ENCODE data around the gene C10orf120.

The C10orf120 gene

DNA sequence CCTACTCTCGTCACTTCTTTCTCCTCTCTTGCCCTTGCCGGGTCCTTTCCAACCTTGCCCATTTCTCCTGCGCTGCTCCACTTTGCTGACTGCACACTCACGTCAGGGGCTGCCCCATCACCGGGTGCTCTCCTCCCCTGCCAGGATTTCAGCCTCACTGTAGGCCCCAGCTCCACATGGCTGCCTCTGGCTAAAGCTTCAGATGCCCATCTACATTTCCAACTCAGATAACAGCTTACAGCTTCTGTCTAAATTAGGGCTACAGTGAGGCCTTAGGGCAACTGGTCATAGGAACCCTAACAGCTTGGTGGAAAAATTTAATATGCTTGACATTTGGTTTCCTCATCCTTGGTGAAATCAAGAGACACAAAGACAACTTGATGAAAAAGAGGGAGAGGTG is 25.9 kb downstream of the C10orf120 start:
- Histone ChIP-seq H3K9me3 (ENCODE audit: insufficient read depth, low read depth, low read length) (no peaks in the 10 kb centered on the region), H3K27me3 (ENCODE audit: insufficient read depth, low read length) (no peaks in the 10 kb centered on the region), H3K4me1 (ENCODE audit: insufficient read depth, low read length) (no peaks in the 10 kb centered on the region), H3K36me3 (ENCODE audit: insufficient read depth, low read length) (no peaks in the 10 kb centered on the region), H3K4me3 (ENCODE audit: low read length) (no peak overlapping the region), H3K27ac (ENCODE audit: low read depth, low read length) (no peak overlapping the region), H3K9ac (ENCODE audit: low read depth, low read length) (no peak overlapping the region)
- WGBS, result 94% methylated on average over 5 of the region's 5 CpGs

DNA sequence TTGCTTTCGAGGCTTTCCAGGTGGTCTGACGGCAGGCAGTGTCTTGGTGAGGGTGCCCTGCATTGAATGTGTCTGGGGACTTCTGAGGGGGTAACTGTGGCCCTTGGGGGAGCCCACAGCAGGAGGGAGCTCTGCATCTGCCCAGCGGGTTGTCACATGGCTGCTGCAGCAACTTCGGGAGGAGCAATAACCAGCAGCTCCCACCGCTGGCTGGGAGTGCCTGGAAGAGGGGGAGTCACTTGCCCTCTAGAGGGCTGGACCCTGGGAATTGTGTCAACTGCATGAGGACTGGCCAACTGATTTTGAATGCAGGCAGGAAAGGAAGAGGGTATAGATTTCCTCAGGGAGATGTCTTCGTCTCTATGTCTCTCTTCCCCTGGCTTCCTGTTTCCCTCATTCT is 26.4 kb downstream of the C10orf120 start:
- no peak overlapping the region for H3K9ac ChIP-seq (ENCODE audit: low read depth, low read length)
- H3K9me3 ChIP-seq (ENCODE audit: insufficient read depth, low read depth, low read length), result no peaks in the 10 kb centered on the region
- H3K27me3 ChIP-seq (ENCODE audit: insufficient read depth, low read length), result no peaks in the 10 kb centered on the region
- no peak overlapping the region for H3K4me3 ChIP-seq (ENCODE audit: low read length)
- H3K27ac ChIP-seq (ENCODE audit: low read depth, low read length), result no peak overlapping the region
- H3K4me1 ChIP-seq (ENCODE audit: insufficient read depth, low read length), result no peaks in the 10 kb centered on the region
- 83% methylated on average over 6 of the region's 6 CpGs for WGBS
- H3K36me3 ChIP-seq (ENCODE audit: insufficient read depth, low read length), result no peaks in the 10 kb centered on the region

DNA sequence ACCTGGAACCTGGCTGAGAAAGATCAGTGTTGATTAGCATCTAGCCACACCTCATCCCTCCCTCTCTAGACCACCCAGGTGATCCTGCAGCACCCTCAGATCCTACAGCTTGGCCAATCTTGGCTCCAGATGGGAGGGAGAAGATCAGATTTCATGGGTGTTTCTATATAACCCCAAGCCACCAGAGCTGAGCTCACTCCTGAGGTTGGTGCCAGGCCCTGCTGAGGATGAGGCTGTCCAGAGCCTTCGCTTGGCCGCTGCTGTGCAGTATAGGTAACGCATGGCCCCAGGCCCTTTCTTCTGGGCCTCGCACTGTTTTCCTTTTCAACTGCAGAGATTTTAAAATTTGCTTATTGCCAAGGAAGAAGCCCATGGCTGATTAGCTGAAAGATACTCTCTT is 27.0 kb downstream of the C10orf120 start:
- WGBS, result 98% methylated on average over 4 of the region's 4 CpGs
- Histone ChIP-seq H3K9me3 (ENCODE audit: insufficient read depth, low read depth, low read length) (no peaks in the 10 kb centered on the region), H3K4me1 (ENCODE audit: insufficient read depth, low read length) (no peaks in the 10 kb centered on the region), H3K36me3 (ENCODE audit: insufficient read depth, low read length) (no peaks in the 10 kb centered on the region), H3K9ac (ENCODE audit: low read depth, low read length) (no peak overlapping the region), H3K27me3 (ENCODE audit: insufficient read depth, low read length) (no peaks in the 10 kb centered on the region), H3K4me3 (ENCODE audit: low read length) (no peak overlapping the region), H3K27ac (ENCODE audit: low read depth, low read length) (no peak overlapping the region)

DNA sequence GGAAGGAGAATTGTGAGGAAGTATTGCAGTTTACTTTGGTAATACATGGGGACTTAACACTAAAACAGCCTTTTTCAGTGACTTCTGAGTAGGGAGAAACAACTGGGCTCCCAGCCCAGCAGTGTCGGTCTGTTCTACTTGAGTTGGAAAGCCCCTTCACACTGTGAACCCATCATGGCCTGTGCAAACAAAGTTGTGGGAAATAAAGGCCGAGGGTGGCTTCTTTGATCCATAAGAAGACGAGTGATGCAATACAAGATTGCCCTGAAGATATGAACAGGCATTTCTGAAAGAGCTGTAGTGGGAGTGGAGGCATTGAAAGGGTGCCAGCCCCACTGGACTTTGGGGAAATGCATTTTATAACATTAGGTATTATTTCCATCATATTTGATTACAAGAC is 28.3 kb downstream of the C10orf120 start:
- Histone ChIP-seq H3K9me3 (ENCODE audit: insufficient read depth, low read depth, low read length) (no peaks in the 10 kb centered on the region), H3K4me1 (ENCODE audit: insufficient read depth, low read length) (no peaks in the 10 kb centered on the region), H3K9ac (ENCODE audit: low read depth, low read length) (no peak overlapping the region), H3K27ac (ENCODE audit: low read depth, low read length) (no peak overlapping the region), H3K27me3 (ENCODE audit: insufficient read depth, low read length) (no peaks in the 10 kb centered on the region), H3K4me3 (ENCODE audit: low read length) (no peak overlapping the region), H3K36me3 (ENCODE audit: insufficient read depth, low read length) (no peaks in the 10 kb centered on the region)
- 85% methylated on average over 3 of the region's 3 CpGs for WGBS

DNA sequence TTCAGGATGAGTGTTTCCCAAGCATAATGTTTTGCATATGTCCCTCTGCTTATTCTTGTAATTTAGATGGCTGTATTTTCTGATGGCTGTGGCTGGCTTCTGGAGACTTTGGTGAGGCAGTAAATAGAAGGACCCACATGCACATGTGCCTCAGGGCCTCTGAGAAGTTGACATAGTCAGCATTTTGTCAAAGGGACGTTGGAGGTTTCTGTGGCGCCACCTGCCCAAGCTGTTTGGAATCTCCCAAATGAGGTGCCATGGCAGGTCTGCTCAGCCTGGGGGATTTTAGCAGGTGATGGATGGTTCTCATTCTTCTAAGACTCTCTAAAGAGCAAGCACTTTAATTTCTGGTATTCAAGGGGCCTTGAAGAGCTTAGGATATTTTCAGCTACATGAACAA is 29.8 kb downstream of the C10orf120 start:
- Histone ChIP-seq H3K27ac (ENCODE audit: low read depth, low read length) (no peak overlapping the region), H3K4me3 (ENCODE audit: low read length) (no peak overlapping the region), H3K27me3 (ENCODE audit: insufficient read depth, low read length) (no peaks in the 10 kb centered on the region), H3K36me3 (ENCODE audit: insufficient read depth, low read length) (no peaks in the 10 kb centered on the region), H3K9ac (ENCODE audit: low read depth, low read length) (no peak overlapping the region), H3K4me1 (ENCODE audit: insufficient read depth, low read length) (no peaks in the 10 kb centered on the region), H3K9me3 (ENCODE audit: insufficient read depth, low read depth, low read length) (no peaks in the 10 kb centered on the region)
- WGBS, result 61% methylated on average over 2 of the region's 2 CpGs

DNA sequence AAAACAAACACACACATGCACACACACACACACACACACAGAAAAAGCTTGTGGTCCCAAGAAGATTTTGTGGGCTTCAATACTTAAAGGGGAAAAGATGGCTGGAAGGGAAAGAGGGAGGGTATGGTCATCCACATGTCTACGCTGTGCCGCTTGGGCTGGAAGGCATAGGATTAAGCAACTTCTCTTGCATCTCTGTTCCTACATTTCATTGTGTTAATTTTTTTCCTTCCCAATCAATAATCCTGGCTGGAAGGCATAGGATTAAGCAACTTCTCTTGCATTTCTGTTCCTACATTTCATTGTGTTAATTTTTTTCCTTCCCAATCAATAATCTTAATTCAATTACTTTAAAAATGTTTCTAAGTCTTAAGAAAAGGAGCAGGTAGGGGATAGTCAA is 30.6 kb downstream of the C10orf120 start:
- no peaks in the 10 kb centered on the region for H3K27me3 ChIP-seq (ENCODE audit: insufficient read depth, low read length)
- no peaks in the 10 kb centered on the region for H3K9me3 ChIP-seq (ENCODE audit: insufficient read depth, low read depth, low read length)
- H3K36me3 ChIP-seq (ENCODE audit: insufficient read depth, low read length), result no peaks in the 10 kb centered on the region
- WGBS, result 87% methylated on average over 2 of the region's 2 CpGs
- H3K27ac ChIP-seq (ENCODE audit: low read depth, low read length), result no peak overlapping the region
- no peaks in the 10 kb centered on the region for H3K4me1 ChIP-seq (ENCODE audit: insufficient read depth, low read length)
- H3K4me3 ChIP-seq (ENCODE audit: low read length), result no peak overlapping the region
- H3K9ac ChIP-seq (ENCODE audit: low read depth, low read length), result no peak overlapping the region

DNA sequence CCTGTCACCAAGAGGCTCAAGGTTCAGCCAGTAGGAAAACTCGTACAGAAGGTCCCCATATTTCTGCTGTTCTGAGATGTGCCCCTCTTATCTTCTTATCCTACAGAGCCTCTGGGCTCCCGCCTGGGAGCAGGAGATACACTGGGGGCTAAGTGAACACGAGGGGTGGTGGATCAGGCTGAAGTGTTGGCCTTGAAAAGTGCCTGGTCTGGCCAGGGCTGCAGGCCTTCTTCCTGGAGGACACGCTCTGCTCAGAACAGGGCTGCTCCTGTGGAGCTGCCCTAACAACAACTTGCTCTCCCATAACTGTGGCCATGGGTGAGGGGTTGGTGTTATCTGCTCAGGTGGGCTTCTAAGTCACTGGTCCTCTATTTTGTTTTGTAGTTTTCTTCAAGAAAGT is 33.7 kb downstream of the C10orf120 start:
- H3K9ac ChIP-seq (ENCODE audit: low read depth, low read length), result no peak overlapping the region
- H3K4me3 ChIP-seq (ENCODE audit: low read length), result no peak overlapping the region
- no peaks in the 10 kb centered on the region for H3K9me3 ChIP-seq (ENCODE audit: insufficient read depth, low read depth, low read length)
- H3K36me3 ChIP-seq (ENCODE audit: insufficient read depth, low read length), result no peaks in the 10 kb centered on the region
- WGBS, result 96% methylated on average over 4 of the region's 4 CpGs
- H3K27me3 ChIP-seq (ENCODE audit: insufficient read depth, low read length), result no peaks in the 10 kb centered on the region
- no peaks in the 10 kb centered on the region for H3K4me1 ChIP-seq (ENCODE audit: insufficient read depth, low read length)
- no peak overlapping the region for H3K27ac ChIP-seq (ENCODE audit: low read depth, low read length)

DNA sequence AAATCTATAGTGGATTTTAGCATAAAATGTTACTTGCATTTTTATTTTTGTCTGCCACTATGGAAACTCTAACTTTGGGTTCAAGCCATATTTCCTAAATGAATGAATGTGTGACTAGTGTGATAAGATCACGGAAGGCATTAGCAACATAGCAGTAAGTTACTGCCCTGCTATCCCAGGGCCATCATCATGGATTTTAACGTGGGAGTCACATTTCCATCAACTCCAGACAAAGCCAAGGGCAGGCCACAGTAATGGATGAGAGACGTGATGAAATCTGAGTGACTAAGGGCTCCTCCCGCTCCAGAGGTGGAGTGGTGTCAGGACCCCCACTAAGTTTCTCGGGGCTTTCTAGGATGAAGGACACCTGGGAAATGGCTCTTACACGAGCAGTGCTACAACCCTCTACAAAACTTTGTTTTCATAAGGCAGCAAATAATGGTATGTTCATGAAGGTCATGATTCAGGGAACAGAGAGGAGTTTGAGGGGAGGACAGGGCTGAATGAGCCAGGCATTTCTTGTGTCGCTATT is 34.3 kb downstream of the C10orf120 start:
- Histone ChIP-seq H3K9me3 (ENCODE audit: insufficient read depth, low read depth, low read length) (no peaks in the 10 kb centered on the region), H3K27ac (ENCODE audit: low read depth, low read length) (no peak overlapping the region), H3K4me3 (ENCODE audit: low read length) (no peak overlapping the region), H3K36me3 (ENCODE audit: insufficient read depth, low read length) (no peaks in the 10 kb centered on the region), H3K4me1 (ENCODE audit: insufficient read depth, low read length) (no peaks in the 10 kb centered on the region), H3K9ac (ENCODE audit: low read depth, low read length) (no peak overlapping the region), H3K27me3 (ENCODE audit: insufficient read depth, low read length) (no peaks in the 10 kb centered on the region)
- WGBS, result 88% methylated on average over 7 of the region's 7 CpGs

DNA sequence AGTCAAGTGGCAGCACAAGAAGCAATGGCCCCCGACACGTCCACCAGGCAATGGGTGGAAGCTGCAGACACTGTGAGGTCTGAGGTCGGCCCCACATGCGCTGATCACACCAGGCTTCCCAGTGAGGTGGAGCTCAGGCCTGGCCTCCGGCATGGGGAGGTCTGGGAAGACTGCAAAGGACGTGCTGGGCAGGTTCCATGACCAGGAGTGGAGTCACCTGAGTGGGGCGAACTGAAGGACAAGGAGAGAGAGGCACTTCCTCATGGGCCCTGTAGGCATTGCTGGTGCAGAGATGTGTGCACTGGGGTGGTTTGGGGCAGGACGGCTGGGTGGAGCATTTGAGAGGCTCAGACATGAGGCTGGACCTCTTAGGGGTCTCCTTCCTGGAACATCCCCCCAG is 35.1 kb downstream of the C10orf120 start:
- Histone ChIP-seq H3K27me3 (ENCODE audit: insufficient read depth, low read length) (no peaks in the 10 kb centered on the region), H3K27ac (ENCODE audit: low read depth, low read length) (no peak overlapping the region), H3K36me3 (ENCODE audit: insufficient read depth, low read length) (no peaks in the 10 kb centered on the region), H3K4me1 (ENCODE audit: insufficient read depth, low read length) (no peaks in the 10 kb centered on the region), H3K4me3 (ENCODE audit: low read length) (no peak overlapping the region), H3K9ac (ENCODE audit: low read depth, low read length) (no peak overlapping the region), H3K9me3 (ENCODE audit: insufficient read depth, low read depth, low read length) (no peaks in the 10 kb centered on the region)
- 95% methylated on average over 8 of the region's 8 CpGs for WGBS

DNA sequence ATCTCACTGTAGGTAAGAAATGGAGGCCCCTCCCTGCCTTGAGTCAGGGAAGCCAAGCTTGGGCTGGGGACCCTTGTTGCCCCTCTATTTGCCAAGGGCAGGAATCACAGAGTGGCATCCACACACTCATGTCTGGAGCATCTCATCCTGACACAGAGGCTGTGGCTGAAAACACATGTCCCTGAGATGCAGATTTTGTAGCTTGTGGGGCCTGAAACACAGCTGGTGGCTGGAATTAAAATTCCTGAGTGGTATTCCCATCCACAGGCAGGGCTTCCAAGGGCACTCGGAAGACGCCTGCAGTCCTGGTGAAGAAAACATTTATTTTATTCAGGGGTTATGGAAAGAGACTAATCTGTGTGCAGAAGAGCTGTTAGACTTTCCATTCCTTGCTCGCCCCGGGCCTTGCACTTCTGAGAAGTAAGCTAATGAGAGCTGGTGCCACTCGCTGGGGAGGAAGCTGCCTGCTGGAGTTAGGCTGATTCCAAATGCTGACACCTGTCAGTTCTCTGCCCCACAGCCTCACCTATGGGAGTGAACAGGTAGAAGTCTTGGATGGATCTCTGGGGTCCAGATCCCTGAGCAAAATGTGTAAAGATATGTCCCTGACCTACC is 36.0 kb downstream of the C10orf120 start:
- no peaks in the 10 kb centered on the region for H3K36me3 ChIP-seq (ENCODE audit: insufficient read depth, low read length)
- H3K4me1 ChIP-seq (ENCODE audit: insufficient read depth, low read length), result no peaks in the 10 kb centered on the region
- H3K27me3 ChIP-seq (ENCODE audit: insufficient read depth, low read length), result no peaks in the 10 kb centered on the region
- no peak overlapping the region for H3K27ac ChIP-seq (ENCODE audit: low read depth, low read length)
- H3K4me3 ChIP-seq (ENCODE audit: low read length), result no peak overlapping the region
- H3K9ac ChIP-seq (ENCODE audit: low read depth, low read length), result no peak overlapping the region
- WGBS, result 88% methylated on average over 5 of the region's 5 CpGs
- no peaks in the 10 kb centered on the region for H3K9me3 ChIP-seq (ENCODE audit: insufficient read depth, low read depth, low read length)

DNA sequence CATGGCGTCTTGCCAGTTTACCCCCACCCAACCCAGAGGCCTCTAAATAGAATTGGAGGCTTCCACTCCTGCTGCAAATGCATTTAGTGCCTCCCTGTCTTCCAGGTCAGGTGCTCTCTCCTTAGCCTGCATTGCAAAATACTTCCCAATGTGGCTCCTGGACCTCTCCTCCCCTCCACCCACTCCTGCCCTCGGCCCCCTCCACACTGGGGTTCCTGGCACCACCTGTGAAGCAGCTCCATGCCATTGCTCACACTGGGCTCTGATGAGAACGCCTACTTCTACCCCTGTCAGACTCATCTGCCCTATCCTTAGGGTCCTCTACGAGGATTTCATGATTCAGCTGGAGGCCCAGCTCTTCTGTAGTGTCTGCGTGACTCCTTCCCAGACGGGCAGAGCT is 37.4 kb downstream of the C10orf120 start:
- no peak overlapping the region for H3K27ac ChIP-seq (ENCODE audit: low read depth, low read length)
- WGBS, result 92% methylated on average over 6 of the region's 6 CpGs

DNA sequence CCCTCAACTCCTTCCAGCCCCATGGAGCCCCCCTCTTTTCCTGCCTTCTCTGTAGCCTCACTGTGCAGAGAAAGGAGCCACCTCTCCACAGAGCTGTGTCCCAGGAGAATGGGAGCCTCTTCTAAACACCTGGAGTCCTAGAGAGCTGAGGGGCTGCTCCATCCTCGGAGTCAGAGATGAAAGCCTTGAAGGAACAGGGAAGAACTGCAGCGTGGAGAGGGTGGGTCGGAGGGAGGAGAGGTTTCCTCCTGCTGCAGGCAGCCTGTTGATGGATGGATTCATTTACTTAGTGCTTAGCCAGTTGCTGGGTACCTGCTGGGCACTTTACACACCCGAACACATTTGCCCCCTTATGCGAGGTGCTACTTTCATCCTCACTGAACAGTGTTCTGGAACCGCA is 39.0 kb downstream of the C10orf120 start:
- no peaks in the 10 kb centered on the region for H3K27me3 ChIP-seq (ENCODE audit: insufficient read depth, low read length)
- H3K27ac ChIP-seq (ENCODE audit: low read depth, low read length), result no peak overlapping the region
- H3K9me3 ChIP-seq (ENCODE audit: insufficient read depth, low read depth, low read length), result no peaks in the 10 kb centered on the region
- no peak overlapping the region for H3K9ac ChIP-seq (ENCODE audit: low read depth, low read length)
- no peak overlapping the region for H3K4me3 ChIP-seq (ENCODE audit: low read length)
- WGBS, result 92% methylated on average over 6 of the region's 6 CpGs
- no peaks in the 10 kb centered on the region for H3K4me1 ChIP-seq (ENCODE audit: insufficient read depth, low read length)
- no peaks in the 10 kb centered on the region for H3K36me3 ChIP-seq (ENCODE audit: insufficient read depth, low read length)

More for the DNA sequence above, 37.4 kb downstream of the C10orf120 start:
- Histone ChIP-seq H3K36me3 (ENCODE audit: insufficient read depth, low read length) (no peaks in the 10 kb centered on the region), H3K27me3 (ENCODE audit: insufficient read depth, low read length) (no peaks in the 10 kb centered on the region), H3K4me1 (ENCODE audit: insufficient read depth, low read length) (no peaks in the 10 kb centered on the region), H3K9ac (ENCODE audit: low read depth, low read length) (no peak overlapping the region), H3K4me3 (ENCODE audit: low read length) (no peak overlapping the region), H3K9me3 (ENCODE audit: insufficient read depth, low read depth, low read length) (no peaks in the 10 kb centered on the region)
